Stimulated activated CD4-positive, alpha-beta T cell treated with anti-CD3 and anti-CD28 coated beads, TNF-alpha, amount 100 ng/mL, for 24 hours (primary cell): ENCODE data around the gene HCLS1.
"Not testable (repeated sequence)": the region's sequence is repeated elsewhere in the genome, so short reads cannot be mapped to it uniquely, and the experiment has no call there.

ENCODE experiments used
- DNase-seq, 3 experiments: peaks; one replicate each; pipeline ENCODE4 v3.0.0-alpha.2; 2020; ENCODE audit warnings: low read depth in 3 of 3

Gene HCLS1

GRCh38 chr3:121660356-121661171, at the start of gene HCLS1:
HCLS1 (minus strand) TSS chr3:121660903; CDS start chr3:121658347, 2,556 bp downstream.
- peak; percentile 45 to 60 (median 46) for DNase-seq

- no peak for DNase-seq
Observed at GRCh38 chr3:121710347-121710746, 49.6 kb upstream of the HCLS1 start.

DNA sequence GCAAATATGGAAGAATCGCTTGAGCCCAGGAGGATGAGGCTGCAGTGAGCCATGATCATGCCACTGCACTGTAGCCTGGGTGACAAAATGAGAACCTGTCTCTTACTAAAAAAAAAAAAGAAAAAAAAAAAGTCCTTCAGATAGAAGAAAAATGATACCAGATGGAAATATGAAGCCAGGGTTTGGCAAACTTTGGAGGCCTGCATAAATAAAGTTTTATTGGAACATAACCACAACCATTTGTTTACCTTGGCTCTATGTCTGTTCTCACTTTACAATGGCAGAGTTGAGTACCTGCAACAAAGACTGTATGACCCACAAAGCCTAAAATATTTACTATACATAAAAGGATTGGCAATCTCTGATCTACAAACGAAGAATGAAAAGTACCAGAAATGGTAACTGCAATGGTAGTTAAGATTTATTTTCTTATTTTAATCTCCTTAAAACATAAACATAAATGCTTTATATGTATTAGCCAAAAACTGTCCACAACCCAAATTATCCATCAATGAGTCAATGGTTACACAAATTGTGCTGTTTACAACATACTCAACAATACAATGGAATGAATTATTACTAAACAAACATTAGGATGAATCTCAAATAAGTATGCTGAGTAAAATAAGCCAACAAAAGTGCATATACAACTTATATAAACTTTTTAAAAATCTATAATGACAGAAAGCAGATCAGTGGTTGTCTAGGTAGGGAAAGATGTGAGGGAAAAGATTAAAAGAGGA, 47.0 kb upstream of the HCLS1 start:
- no peak for DNase-seq

DNA sequence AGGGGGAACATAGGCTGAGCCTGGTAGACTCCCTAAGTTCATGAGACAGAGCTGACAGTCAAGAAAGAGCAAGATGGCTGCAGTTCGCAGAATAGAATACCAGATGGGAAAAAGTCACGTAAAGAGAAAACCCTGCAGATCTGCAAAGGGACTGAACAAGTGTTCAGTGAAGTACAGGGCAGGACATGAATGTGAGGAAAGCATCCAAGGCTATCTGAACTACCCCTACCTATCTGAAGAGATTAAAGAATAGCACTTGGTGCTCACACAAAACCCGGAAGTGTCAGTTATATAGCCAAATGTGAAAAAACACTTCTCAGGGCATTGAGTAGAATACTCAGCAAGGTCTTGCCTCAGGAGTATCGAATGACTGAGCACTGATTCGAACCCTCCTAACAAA, 44.8 kb upstream of the HCLS1 start:
- DNase-seq = no peak

- no peak for DNase-seq
Observed at GRCh38 chr3:121703973-121704372, 43.3 kb upstream of the HCLS1 start.

- DNase-seq = no peak
Observed at GRCh38 chr3:121698901-121699300, 38.2 kb upstream of the HCLS1 start.

GRCh38 chr3:121698476-121698875, 37.8 kb upstream of the HCLS1 start:
- no peak for DNase-seq

DNA sequence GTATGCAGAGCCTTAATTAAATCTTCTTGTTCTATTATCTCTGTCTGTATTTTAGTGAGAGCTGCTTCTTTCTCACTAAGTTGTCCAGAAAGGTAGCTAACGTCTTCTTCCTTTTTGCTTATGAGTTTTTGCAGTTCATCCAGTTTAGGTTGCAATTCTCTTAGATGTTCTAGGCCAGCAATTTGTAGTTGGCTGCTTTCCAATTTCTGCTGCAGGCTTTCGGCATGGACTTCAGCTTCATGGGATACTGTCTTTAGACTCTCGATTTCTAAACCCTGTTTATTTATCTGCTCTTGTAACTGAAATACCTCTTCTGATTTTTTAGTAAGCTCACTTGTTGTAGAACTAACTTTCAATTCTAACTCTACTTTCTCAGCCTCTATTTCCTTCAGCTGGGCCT, 35.5 kb upstream of the HCLS1 start:
- no peak for DNase-seq

DNA sequence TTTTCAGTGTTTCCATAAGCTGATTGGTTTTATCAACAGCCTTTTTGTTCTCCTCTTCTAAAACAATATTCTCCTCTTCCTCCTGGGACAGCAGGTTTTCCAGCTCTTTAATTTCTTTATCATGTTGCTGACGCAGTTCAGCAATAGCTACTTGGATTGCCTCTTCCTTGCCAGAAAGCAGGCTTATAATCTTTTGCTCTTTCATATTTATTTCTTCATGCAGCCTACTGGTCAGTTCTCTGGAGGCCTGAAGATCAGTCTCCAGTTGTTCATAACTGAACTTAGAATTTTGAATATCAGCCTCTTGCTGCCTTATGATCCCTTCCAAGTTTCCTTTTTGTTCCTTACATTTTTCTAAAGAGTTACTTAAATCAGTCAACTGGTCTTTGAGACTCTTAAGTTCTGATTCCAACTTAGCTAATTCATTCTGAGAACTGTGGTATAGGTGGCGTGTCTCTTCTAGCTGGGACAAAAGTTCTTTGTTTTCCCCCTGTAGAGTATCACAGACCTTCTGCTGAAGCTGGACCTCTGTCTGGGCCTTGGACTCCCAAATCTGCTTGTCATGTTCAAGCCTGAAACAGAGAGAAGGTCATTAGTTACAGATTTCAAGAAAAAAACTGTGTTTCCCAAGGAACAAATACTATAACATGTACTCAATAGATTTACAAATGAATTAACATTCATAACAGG, 31.5 kb upstream of the HCLS1 start:
- DNase-seq = no peak

DNA sequence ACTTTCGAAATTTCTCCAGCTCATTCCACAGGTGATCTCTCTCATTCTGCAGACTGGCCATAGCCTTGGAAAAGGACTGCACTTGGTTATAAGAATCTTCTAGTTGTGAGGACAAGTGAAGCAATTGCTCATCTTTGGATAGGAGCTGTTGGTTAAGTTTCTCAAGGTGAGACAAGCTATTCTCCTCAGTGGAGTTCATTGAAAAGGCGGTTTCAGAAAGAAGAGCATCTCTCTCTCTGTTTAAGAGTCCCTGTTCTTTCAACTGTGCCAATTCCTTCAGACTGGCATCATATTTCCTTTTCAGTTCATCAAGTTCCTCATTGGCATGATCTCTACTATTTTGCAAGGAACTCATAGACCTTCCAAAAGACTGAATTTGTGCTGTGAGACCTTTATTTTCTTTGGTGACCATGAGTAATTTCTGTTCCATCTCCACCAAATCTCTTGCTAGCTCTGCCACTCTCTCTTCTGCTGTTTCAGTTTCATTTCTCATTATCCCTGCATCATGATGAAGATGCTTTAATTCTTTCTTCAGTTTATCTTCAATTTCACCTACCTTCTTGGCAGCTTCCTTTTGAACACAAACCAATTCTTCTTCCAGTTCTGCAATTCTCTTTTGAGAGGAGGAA, 30.2 kb upstream of the HCLS1 start:
- DNase-seq = no peak

GRCh38 chr3:121688747-121689146, 28.0 kb upstream of the HCLS1 start:
- DNase-seq = not testable (repeated sequence)

DNA sequence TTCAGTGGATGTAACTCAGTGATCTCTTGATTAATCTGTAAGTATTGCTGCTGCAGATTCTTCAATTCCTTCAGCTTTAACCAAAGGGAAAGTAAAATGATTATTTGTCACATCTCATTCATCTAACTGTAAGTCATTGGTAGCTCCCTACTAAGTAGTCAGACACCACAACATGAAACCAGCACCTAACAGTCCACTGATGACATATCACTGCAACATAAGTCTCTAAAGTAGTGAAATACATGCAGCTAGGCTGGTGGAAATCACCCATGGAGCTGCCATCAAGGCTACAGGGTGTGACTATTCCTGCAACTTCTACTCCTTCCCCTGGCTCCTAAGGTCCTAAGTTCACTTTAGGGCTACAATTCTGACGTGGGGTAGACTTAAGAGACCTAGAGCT, 21.1 kb upstream of the HCLS1 start:
- DNase-seq = no peak

- DNase-seq = no peak
Observed at GRCh38 chr3:121677141-121677540, 16.4 kb upstream of the HCLS1 start.

- no peak for DNase-seq
Observed at GRCh38 chr3:121670676-121671075, 10.0 kb upstream of the HCLS1 start.

DNA sequence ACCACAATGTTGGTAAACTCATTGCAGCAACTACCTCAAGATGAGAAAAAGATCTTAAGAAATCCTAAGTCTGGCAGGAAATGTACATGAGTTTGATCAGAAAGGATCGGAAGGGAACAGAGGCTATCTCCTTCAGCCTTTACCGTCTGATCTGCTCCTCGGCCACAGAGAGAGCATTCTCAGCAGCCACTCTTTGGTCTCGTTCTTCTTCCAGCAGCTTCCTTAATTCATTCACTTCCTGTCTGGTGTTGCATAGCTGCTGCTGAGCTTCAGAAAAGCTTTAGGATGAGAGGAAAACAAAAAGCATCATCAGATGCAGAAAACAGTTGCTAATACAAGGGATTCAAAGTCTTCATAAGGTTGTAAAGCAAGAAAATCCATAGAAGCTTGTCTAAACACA, 6.6 kb upstream of the HCLS1 start:
- DNase-seq = no peak

DNA sequence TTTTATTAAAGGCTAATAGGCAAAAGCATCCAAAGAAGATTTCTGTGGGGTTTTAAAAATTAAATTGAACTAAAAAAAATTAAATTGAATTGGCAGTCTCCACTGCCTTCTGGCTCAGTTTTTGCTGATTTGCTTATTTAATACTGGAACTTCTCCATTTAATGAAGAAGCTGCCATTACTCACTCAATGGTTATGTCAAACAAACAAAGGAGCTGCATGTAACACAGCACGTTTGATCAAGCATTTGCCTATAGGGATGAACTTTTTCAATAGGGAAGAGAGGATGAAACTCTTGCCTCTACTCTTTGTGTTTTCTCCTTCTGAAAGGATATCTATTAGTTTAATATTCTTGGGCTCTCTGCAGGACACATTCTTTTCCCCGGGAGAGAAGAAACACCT, 4.8 kb upstream of the HCLS1 start:
- no peak for DNase-seq

GRCh38 chr3:121663171-121663847, 2.6 kb upstream of the HCLS1 start:
- DNase-seq = no peak

DNA sequence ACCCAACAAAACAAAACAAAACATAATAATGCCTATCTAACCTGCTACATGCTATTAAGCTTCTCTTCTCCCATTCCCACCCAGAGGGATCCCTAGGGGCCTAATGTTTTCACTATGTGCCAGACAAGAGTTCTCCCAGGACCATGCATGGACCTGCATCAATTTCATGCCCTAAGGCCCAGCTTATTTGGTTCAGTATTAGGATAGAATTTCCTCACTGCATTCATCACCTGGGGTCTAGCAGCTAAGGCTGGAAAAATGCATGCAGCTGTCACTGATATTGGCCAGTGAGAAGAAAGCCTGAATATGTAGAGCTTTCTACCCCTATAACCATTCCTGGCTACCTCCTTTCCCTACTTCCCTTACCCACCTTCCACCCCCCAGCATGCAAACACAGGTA, 2.0 kb upstream of the HCLS1 start:
- DNase-seq = no peak

GRCh38 chr3:121661376-121661775, 673 bp upstream of the HCLS1 start:
- DNase-seq = no peak

DNA sequence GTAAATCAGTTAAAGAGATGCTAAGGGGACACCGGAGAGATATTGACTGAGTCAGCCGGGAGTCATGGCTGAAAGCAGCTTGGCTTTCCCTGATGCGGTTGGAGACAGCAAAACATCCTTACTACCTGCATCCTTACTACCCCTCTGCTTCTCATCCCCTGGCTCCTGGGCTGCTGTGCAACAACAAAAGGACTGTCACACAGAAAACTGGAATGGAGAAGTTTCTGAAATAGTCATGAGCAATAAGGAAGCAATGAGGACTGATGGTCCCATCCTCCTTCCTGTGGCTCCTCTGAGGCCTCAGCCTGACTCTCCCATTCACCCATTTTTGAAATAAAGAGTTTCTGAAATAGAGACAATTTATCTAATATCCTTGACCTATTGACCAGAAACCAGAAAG, 1.1 kb downstream of the HCLS1 start:
- DNase-seq = no peak

GRCh38 chr3:121658716-121659435, 1.8 kb downstream of the HCLS1 start:
- DNase-seq = no peak
